Central memory CD4-positive, alpha-beta T cell (primary cell): ENCODE measurements around the gene CRTC1.
A peak's percentile ranks its signal among the peaks of the same experiment; 100 is the strongest.
"Not testable (repeated sequence)": the region's sequence is repeated elsewhere in the genome, so short reads cannot be mapped to it uniquely, and the experiment has no call there.

Experiments used
- DNase-seq: peaks from one replicate; pipeline ENCODE4 v3.0.0; 2022

CRTC1 gene

GRCh38 chr19:18669883-18670282 lies 13.6 kb upstream of the CRTC1 start:
- DNase-seq: no peak

- no peak for DNase-seq
Observed at GRCh38 chr19:18670312-18670711, 13.2 kb upstream of the CRTC1 start.

- no peak for DNase-seq
Observed at GRCh38 chr19:18671303-18672043, 12.0 kb upstream of the CRTC1 start.

- DNase-seq: no peak
Observed at GRCh38 chr19:18672044-18672451, 11.4 kb upstream of the CRTC1 start.

GRCh38 chr19:18672606-18673337 lies 10.7 kb upstream of the CRTC1 start:
- no peak for DNase-seq

GRCh38 chr19:18674616-18675015 lies 8.9 kb upstream of the CRTC1 start:
- no peak for DNase-seq

- no peak for DNase-seq
Observed at GRCh38 chr19:18675779-18676178, 7.7 kb upstream of the CRTC1 start.

GRCh38 chr19:18676692-18677091 lies 6.8 kb upstream of the CRTC1 start:
- DNase-seq: no peak

- no peak for DNase-seq
Observed at GRCh38 chr19:18677156-18677555, 6.3 kb upstream of the CRTC1 start.

- DNase-seq: not testable (repeated sequence)
Observed at GRCh38 chr19:18680148-18680547, 3.3 kb upstream of the CRTC1 start.

GRCh38 chr19:18682807-18683108 lies 722 bp upstream of the CRTC1 start:
- DNase-seq: no peak

- DNase-seq: no peak
Observed at GRCh38 chr19:18683958-18684641, 620 bp downstream of the CRTC1 start.

- DNase-seq: no peak
Observed at GRCh38 chr19:18684642-18684993, 1.1 kb downstream of the CRTC1 start.

GRCh38 chr19:18685597-18686190 lies 2.2 kb downstream of the CRTC1 start:
- no peak for DNase-seq

GRCh38 chr19:18687740-18688465 lies 4.4 kb downstream of the CRTC1 start:
- no peak for DNase-seq

GRCh38 chr19:18696023-18696422 lies 12.5 kb downstream of the CRTC1 start:
- no peak for DNase-seq

- DNase-seq: no peak
Observed at GRCh38 chr19:18697680-18698079, 14.2 kb downstream of the CRTC1 start.

- DNase-seq: no peak
Observed at GRCh38 chr19:18698321-18699167, 15.1 kb downstream of the CRTC1 start.

- no peak for DNase-seq
Observed at GRCh38 chr19:18699403-18700054, 16.0 kb downstream of the CRTC1 start.

- peak; percentile 65 for DNase-seq
Observed at GRCh38 chr19:18700501-18701249, 17.2 kb downstream of the CRTC1 start.

GRCh38 chr19:18701250-18701608 lies 17.7 kb downstream of the CRTC1 start:
- DNase-seq: no peak
